GM19452 (cell line): ENCODE measurements around the gene TTC27.
"Not testable (repeated sequence)": the region's sequence is repeated elsewhere in the genome, so short reads cannot be mapped to it uniquely, and the experiment has no call there.

ENCODE experiments used
- ATAC-seq: cut with Tn5 transposase; IDR thresholded peaks from one replicate; pipeline ENCODE4 v1.9.1; 2021; ENCODE audit not compliant: unreplicated experiment

Gene TTC27

DNA sequence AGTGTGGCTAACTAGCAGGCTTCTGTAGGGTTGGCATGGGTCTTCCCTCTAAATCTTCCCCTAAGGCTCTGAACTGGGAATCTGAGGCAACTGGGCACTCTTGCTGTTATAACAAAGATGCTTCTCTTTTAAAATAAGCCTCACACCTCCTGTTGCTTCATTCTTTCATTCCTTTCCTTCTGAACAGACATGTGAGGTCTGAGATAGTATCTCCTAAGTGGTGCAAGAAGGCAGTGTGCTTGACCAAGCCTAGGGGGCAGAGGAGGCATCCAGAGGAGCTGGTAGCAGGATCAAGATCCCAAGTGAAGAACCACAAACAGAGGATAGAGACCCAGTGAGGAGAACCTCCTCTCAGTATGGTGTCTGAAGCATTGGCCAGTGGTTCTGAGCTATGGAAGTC, 90.9 kb downstream of the TTC27 start:
- no peak for ATAC-seq

DNA sequence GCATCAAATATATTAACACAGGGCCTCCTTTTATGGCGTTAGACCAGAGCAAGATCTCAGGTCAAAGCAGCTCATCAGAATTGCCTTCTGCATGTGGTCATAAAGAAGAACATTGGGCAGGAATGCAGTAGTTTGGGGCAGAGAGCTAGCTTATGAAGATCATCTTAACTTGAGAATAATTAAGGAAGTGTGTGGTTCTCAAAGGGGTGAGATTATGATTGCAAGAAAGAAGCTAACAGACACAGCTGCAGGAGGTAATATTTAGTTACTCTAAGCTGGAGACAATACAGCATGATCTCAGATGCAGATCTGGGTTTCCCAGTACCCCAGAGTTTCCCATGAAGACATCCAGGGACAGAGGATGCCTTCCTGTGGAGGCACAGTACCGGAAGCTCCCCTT, 91.6 kb downstream of the TTC27 start:
- ATAC-seq: no peak

GRCh38 chr2:32719933-32720716, 92.3 kb downstream of the TTC27 start:
- ATAC-seq: no peak

DNA sequence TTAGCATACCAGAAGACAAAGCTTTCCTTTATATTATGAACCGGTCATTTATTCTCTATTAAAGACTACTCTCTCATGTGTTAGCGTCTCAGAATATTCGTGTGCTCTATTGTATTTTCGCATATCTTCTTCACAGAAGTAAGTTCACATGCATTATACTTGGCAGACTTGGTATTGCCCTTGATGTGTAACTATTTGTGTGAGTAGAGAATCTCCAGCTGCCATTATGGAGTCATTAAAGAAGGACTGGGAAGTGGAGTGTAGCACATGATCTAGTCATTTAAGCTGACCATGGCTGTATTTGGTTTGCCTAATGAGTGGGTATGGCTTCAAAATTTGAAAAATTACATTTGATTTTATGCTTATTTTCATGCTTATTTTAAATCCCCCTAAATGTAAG, 92.9 kb downstream of the TTC27 start:
- ATAC-seq: no peak

DNA sequence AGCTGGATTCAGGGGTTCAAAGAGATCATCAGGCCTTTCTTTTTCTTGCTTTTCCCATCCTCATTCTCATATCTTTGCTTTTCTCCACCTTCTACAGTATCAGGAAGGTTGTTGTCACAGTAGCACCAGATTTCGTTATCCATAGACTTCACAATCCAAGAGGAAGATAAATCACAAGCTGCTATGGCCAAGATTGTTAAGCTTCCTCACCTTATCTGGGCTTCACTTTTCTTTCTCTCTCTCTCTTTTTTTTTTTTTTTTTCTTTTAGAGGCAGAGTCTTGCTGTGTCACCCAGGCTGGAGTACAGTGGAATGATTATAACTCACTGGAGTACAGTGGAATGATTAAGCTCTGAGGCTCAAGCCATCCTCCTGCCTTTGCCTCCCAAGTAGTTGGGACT, 93.5 kb downstream of the TTC27 start:
- ATAC-seq: no peak

DNA sequence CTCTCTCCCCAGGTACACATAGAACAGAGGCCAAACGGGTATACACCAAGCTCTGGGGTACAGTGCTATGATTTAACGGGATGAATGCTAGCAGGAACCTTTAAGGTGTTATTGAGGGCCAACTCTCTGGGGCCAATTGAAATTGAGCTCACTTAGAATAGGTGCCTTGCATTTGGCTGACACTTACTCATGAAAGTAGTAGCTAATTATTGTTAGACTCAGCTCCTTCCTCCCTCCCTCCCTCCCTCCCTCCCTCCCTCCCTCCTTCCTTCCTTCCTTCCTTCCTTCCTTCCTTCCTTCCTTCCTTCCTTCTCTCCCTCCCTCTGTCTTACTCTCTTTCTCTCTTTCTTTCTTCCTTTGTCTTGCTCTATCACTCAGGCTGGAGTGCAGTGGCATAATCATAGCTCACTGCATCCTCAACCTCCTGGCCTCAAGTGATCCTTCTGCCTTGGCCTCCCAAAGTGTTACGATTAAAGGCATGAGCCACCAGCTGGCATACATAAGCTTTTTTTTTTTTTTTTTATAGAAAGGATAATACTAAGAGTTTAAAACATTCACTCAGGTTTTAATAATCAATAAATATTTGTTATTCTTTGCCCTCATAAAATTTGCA, 95.7 kb downstream of the TTC27 start:
- no peak for ATAC-seq

- not testable (repeated sequence) for ATAC-seq
These were observed 98.8 kb downstream of the TTC27 start for GRCh38 chr2:32726678-32727077.

DNA sequence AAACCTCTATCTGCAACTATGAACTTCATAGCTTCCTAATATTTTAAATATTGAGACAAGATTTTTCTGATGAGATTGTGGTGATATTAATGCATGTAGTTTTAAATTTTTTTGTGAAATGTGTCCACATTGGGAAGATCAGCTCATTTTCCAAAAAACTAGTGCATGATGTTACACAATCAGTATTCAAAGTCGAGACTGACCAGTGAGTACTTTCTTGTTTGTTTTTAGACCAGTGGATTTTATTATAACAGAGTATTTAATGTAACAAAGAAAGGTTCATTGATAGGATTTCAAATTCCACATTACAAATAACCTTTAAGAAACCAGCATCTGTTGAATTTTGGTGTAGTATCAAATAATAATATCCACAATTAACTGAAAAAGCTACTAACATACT, 99.3 kb downstream of the TTC27 start:
- ATAC-seq: no peak

DNA sequence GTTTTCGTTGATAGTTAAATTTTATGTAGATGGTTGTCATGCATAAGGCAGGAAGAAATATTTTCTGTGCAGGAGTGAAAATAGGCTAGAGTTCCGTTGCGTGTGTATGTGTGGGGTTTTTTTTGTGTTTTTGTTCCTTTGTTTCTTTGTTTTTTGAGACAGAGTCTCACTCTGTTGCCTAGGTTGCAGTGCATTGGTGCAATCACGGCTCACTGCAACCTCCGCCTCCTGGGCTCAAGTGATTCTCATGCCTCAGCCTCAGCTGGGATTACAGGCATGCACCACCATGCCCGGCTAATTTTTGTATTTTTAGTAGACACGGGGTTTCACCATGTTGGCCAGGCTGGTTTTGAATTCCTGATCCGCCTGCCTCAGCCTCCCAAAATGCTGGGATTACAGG, 103.1 kb downstream of the TTC27 start:
- ATAC-seq: not testable (repeated sequence)

DNA sequence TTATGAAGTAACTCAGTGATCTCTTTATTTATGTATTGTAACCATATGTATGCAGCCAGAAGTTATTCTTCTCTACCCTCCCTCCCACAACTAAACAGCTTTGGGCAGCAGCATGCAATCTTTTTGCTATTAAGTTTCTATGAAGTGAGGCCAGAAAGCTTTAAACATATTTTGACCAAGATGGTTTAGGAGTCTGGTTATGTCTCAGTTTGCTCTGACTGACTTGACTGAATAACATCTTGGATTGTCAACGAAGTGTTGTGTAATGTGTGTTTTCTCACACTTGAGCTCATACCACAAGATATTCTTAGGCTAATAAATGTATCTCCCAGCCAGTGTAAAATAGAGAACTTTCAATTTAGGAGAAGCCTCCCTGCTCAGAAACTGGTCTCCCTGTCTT, 104.3 kb downstream of the TTC27 start:
- ATAC-seq: no peak

DNA sequence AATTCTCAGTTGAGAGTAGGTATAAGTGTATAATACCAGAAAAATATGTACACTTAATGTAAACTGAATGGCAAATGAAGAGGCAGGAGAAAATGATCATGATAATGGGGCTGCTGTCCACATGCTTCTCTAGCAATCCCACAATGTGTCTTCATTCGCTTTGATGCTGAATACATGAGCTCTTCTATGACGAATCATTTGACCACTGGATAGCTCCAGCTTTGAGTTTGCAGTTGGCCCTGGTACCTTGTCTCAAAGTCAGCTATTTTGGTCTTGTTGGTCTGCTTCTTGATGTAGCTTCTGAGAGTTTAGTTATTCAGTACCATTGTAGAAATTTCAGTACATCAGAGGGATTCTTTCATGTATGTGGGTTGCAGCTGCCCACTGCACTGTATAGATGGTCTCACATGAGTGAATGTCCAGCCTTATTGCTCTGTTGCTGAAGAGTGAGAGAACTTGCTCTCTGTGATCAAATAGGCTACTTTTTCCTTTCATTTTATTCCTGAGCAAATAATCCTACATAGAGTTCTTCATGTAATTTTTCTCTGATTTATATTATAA, 105.1 kb downstream of the TTC27 start:
- no peak for ATAC-seq

DNA sequence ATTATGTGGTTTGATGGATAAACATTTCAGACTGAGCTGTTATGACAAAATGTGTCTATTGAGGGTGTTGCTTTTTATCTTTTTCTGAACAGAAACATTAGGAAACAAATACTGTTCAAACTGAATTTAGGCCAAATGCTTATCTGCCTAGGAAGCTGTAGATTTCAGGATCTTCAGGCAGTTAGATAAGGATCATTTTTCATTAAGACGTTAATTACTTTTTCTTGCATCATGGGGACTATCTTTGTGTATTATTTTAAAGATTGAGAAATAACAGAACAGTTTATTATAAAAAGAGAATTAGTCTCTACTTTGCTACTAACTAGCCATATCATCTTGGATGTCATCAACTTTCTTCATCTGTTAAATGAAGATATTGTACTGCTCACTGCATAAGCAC, 107.5 kb downstream of the TTC27 start:
- ATAC-seq: no peak

DNA sequence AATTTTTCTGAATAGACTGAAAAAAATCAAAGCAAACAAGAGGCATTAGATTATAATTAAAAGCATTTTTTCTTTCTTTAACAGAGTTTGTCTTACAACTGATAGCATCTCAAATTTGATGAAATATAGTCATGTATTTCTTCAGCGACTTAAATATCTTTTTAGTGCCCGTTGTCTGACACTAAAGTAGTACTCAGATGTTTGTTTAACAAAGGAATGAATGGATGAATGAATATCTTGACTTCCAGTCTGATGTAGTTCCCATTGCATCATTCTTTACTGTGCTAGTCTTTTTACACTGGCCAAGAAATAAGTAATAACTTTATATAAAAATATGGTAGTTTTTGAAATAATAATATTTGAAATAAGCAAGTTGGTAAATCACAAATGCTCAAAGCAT, 111.1 kb downstream of the TTC27 start:
- ATAC-seq: no peak

DNA sequence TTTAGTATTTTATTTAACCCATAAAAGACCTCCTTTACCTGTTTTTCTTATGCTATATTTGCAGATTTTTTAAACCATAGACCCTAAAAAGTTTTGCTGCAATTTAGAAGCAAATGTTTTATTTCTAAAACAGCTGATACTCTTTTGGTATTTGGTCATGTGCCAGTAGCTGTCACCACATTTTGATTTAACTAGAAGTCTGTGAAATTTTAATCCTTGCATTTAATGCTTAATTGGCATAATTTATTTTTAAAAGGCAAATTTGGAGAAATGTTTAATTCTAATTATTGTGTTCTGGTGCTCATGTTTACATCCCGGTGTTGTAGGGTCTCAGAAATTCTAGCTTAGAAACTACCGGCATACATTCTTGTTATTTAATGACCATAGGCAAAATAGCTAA, 111.8 kb downstream of the TTC27 start:
- no peak for ATAC-seq

- ATAC-seq: no peak
These were observed 113.7 kb downstream of the TTC27 start for GRCh38 chr2:32741575-32741974.

GRCh38 chr2:32742376-32742775, 114.5 kb downstream of the TTC27 start:
- ATAC-seq: no peak

DNA sequence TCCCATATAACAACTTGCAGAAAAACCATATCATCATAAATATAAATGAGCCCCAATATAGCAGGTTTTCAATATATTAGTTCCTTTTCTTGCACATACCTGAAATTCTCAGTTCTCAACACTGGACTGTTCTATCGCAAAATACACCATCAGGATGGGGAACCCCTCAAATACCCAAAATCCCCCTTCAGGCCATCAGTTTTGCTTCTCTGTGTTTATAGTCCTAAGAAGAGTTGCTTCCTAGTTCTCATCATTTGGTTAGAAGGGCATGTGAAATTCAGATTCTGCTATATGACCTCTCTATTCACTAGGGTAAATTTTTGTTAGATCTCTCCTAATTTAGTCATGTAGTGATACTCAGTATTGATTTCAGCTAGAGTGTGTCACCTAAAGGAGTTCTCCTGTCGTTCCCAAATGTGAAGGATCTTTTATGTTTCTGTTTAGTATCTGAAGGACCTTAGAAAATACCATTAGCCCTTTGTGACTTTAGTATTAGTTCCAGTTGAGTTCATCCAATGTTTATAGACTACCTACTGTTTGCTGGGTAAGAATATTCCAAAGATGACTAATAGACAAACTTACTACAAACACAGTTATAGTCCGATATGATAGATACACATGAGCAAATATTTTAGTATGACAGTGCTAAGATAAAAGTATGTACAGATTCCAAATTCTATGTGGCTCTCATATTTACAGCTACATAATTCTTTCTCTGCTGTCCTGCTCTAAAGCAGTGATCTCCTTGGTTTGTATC, 115.8 kb downstream of the TTC27 start:
- no peak for ATAC-seq

GRCh38 chr2:32745191-32745590, 117.3 kb downstream of the TTC27 start:
- ATAC-seq: no peak

DNA sequence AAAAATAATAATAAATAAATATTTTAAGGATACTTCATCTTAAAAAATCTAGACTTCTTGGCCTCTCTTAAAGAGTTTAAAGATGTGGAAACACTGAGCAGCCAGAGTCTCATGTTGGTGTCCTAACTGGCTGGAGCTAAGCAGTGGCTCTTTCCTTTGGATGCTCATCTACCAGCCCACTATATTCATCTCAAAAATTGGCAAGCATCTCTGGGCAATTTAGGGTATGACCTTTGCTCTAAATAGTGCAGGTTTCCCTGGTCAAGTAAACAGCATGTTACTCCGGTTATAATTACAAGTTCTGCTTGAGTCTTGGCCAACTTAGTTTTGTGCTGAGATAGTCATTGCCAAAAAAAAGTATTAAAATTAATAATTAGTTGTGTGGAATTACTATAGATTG, 117.8 kb downstream of the TTC27 start:
- ATAC-seq: no peak

- ATAC-seq: no peak
These were observed 118.8 kb downstream of the TTC27 start for GRCh38 chr2:32746669-32747068.

DNA sequence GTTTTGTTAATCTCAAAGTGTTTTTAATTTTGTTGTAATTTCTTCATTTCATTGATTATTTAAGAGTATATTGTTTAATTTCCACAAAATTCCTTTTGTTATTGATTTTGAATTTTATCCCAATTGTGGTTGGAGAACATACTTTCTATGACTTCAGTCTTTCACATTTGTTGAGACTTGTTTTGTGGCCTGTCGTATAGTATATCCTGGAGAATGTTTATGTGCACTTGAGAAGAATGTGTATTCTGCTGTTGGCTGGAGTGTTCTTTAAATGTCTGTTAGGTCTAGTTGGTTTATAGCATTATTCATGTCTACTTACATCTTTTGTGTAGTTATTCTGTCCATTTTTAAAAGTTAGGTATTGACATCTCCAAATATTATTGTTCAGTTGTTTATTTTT, 120.3 kb downstream of the TTC27 start:
- no peak for ATAC-seq

DNA sequence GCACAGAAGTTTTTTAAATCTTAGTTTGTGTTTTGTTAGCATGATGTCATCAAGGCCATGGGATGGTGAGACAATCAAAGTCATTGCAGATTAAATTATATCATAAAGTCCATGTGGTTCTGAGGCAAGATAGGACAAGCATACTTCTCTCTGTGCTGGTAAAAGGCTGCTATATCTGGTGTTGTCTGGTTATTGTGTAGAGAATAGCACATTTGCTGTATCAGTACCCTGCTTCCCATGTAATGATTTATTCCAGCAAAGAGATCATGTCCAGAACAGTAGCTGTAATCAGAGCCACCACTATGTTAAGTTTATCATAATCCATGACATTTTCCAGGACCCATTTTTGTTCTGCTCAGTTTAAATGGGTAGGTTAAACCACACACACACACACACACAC, 123.0 kb downstream of the TTC27 start:
- no peak for ATAC-seq
